Testis (tissue), 2 donors: Measurements from ENCODE around the gene HSPA6.
"Not testable (repeated sequence)": the region's sequence is repeated elsewhere in the genome, so short reads cannot be mapped to it uniquely, and the experiment has no call there.

Source experiments
- POLR2A ChIP-seq: fragments of 450-650 bp; IDR thresholded peaks from one replicate; pipeline ENCODE4 v1.6.1; 2017; ENCODE audit warnings: antibody characterized with exemption, mild to moderate bottlenecking, moderate library complexity
- TF ChIP-seq, protein P1 (sequence below), 3 experiments: fragments of 450-650 bp in 2 of 3; fragments of 200-600 bp in 1 of 3; sonication (generic) in 1 of 3; IDR thresholded peaks; one replicate each; pipeline ENCODE4 v1.5.1; 2016 to 2019; ENCODE audit warnings: antibody characterized with exemption in 3 of 3, mild to moderate bottlenecking in 2 of 3, moderate library complexity in 1 of 3

GRCh38 chr1:161560960-161561715 lies 36.8 kb downstream of the HSPA6 start:
- TF ChIP-seq, protein P1, sequence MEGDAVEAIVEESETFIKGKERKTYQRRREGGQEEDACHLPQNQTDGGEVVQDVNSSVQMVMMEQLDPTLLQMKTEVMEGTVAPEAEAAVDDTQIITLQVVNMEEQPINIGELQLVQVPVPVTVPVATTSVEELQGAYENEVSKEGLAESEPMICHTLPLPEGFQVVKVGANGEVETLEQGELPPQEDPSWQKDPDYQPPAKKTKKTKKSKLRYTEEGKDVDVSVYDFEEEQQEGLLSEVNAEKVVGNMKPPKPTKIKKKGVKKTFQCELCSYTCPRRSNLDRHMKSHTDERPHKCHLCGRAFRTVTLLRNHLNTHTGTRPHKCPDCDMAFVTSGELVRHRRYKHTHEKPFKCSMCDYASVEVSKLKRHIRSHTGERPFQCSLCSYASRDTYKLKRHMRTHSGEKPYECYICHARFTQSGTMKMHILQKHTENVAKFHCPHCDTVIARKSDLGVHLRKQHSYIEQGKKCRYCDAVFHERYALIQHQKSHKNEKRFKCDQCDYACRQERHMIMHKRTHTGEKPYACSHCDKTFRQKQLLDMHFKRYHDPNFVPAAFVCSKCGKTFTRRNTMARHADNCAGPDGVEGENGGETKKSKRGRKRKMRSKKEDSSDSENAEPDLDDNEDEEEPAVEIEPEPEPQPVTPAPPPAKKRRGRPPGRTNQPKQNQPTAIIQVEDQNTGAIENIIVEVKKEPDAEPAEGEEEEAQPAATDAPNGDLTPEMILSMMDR (IDR thresholded peaks at IDR 0.05), result not testable (repeated sequence)
- not testable (repeated sequence) for TF ChIP-seq POLR2A
